ENCODE measurements around the gene GDI2. TPM values are rescaled to one million over a fixed set of nuclear protein-coding genes. Genes with fewer than 3 reads are reported as not detected.
A peak's percentile ranks its signal among the peaks of the same experiment; 100 is the strongest.

The GDI2 gene
- total RNA-seq, 1 experiment from 2014 or later, result 321 TPM

GRCh38 chr10:5776881-5777197 is 36.4 kb downstream of the GDI2 start:
- Mint-ChIP-seq H3K4me3 (no peak overlapping the region), H3K36me3 (peaks cover 60% of the 10 kb centered on the region), H3K27ac (no peak overlapping the region; the same call in 1 of the 2 replicates), H3K9me3 (no peaks in the 10 kb centered on the region), H3K27me3 (ENCODE audit: low read depth) (no peaks in the 10 kb centered on the region), H3K4me1 (peaks cover 18% of the 10 kb centered on the region)
- ChIA-PET CTCF (interaction anchor here (1.5 to 2.1 kb wide), 2 partner anchors 18 to 94 kb away, joined by 6 to 7 read pairs; no protein-coding TSS in a partner anchor), POLR2A (no interaction called here)
- no peak for TF ChIP-seq ZNF232 (CRISPR knock-in tag; IDR thresholded peaks at IDR 0.05)
- TF ChIP-seq E2F5 (CRISPR knock-in tag; IDR thresholded peaks at IDR 0.05), result no peak
- no peak for TF ChIP-seq PRRX2 (CRISPR knock-in tag; IDR thresholded peaks at IDR 0.05)
- no peak for TF ChIP-seq ATF3 (CRISPR knock-in tag; conservative IDR thresholded peaks at IDR 0.05)
- TF ChIP-seq OVOL2 (CRISPR knock-in tag; IDR thresholded peaks at IDR 0.05; ENCODE audit: borderline replicate concordance), result no peak
- TF ChIP-seq, protein P1, sequence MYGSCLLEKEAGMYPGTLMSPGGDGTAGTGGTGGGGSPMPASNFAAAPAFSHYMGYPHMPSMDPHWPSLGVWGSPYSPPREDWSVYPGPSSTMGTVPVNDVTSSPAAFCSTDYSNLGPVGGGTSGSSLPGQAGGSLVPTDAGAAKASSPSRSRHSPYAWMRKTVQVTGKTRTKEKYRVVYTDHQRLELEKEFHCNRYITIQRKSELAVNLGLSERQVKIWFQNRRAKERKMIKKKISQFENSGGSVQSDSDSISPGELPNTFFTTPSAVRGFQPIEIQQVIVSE (CRISPR knock-in tag; IDR thresholded peaks at IDR 0.05; ENCODE audit: borderline replicate concordance), result no peak
- TF ChIP-seq CBFB (CRISPR knock-in tag; IDR thresholded peaks at IDR 0.05; ENCODE audit: low read depth), result no peak
- TF ChIP-seq ZNF219 (CRISPR knock-in tag; IDR thresholded peaks at IDR 0.05; ENCODE audit: borderline replicate concordance), result no peak
- ATAC-seq, result no peak
- DNase-seq (ENCODE audit: low spot score), result no peak

GRCh38 chr10:5776136-5776880 is 36.9 kb downstream of the GDI2 start:
- ChIA-PET CTCF (interaction anchor here (0.9 to 2.1 kb wide), 9 partner anchors 18 to 114 kb away, joined by 3 to 7 read pairs (median 4); partner anchors contain the start of genes ANKRD16 and FBH1), POLR2A (no interaction called here)
- Mint-ChIP-seq H3K27me3 (ENCODE audit: low read depth) (no peaks in the 10 kb centered on the region), H3K27ac (peak overlapping the region; percentile 19), H3K9me3 (no peaks in the 10 kb centered on the region), H3K36me3 (peaks cover 64% of the 10 kb centered on the region), H3K4me3 (no peak overlapping the region), H3K4me1 (peaks cover 18% of the 10 kb centered on the region)
- peak; percentile 88 for ATAC-seq
- TF ChIP-seq ATF1 (CRISPR knock-in tag; IDR thresholded peaks at IDR 0.05) (no peak), FOXK1 (CRISPR knock-in tag; IDR thresholded peaks at IDR 0.05) (no peak), ZNF671 (CRISPR knock-in tag; IDR thresholded peaks at IDR 0.05) (no peak), ERG (CRISPR knock-in tag; IDR thresholded peaks at IDR 0.05) (no peak), NFATC4 (CRISPR knock-in tag; IDR thresholded peaks at IDR 0.05) (no peak), ZNF396 (CRISPR knock-in tag; IDR thresholded peaks at IDR 0.05; ENCODE audit: borderline replicate concordance) (no peak), GRHL2 (CRISPR knock-in tag; IDR thresholded peaks at IDR 0.05; ENCODE audit: insufficient replicate concordance, severe bottlenecking) (no peak), CTCF (IDR thresholded peaks at IDR 0.05) (no peak), SMAD3 (CRISPR knock-in tag; IDR thresholded peaks at IDR 0.05; ENCODE audit: borderline replicate concordance) (no peak), NFYB (CRISPR knock-in tag; conservative IDR thresholded peaks at IDR 0.05; ENCODE audit: low read depth) (no peak), ZNF532 (CRISPR knock-in tag; IDR thresholded peaks at IDR 0.05; ENCODE audit: borderline replicate concordance) (no peak), CREB1 (CRISPR knock-in tag; IDR thresholded peaks at IDR 0.05) (no peak), EMX1 (CRISPR knock-in tag; IDR thresholded peaks at IDR 0.05) (no peak), USF1 (CRISPR knock-in tag; IDR thresholded peaks at IDR 0.05) (no peak), RORB (CRISPR knock-in tag; IDR thresholded peaks at IDR 0.05) (no peak), ZNF423 (CRISPR knock-in tag; IDR thresholded peaks at IDR 0.05) (no peak), MYBL2 (CRISPR knock-in tag; IDR thresholded peaks at IDR 0.05) (no peak)
- TF ChIP-seq, protein P2, sequence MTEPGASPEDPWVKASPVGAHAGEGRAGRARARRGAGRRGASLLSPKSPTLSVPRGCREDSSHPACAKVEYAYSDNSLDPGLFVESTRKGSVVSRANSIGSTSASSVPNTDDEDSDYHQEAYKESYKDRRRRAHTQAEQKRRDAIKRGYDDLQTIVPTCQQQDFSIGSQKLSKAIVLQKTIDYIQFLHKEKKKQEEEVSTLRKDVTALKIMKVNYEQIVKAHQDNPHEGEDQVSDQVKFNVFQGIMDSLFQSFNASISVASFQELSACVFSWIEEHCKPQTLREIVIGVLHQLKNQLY (CRISPR knock-in tag; IDR thresholded peaks at IDR 0.05), result no peak
- no peak for DNase-seq (ENCODE audit: low spot score)
